A673 (cell line): Measurements from ENCODE around the gene ATP1A2.

ENCODE experiments used
- EZH2 ChIP-seq: fragments of 200-600 bp; sonication (generic); IDR thresholded peaks from 2 replicates; pipeline ENCODE4 v1.6.1; 2017; ENCODE audit warnings: borderline replicate concordance, low read depth, mild to moderate bottlenecking, mixed read lengths, antibody characterized with exemption, low read length; ENCODE audit not compliant: poor library complexity, severe bottlenecking
- TF ChIP-seq, protein P1 (sequence below): fragments of 300-800, 200-600 bp; sonication (generic); conservative IDR thresholded peaks from 2 replicates; pipeline ENCODE4 v1.5.1; 2017; ENCODE audit warnings: low read depth, mild to moderate bottlenecking, antibody characterized with exemption, low read length, moderate library complexity, mixed read lengths

DNA sequence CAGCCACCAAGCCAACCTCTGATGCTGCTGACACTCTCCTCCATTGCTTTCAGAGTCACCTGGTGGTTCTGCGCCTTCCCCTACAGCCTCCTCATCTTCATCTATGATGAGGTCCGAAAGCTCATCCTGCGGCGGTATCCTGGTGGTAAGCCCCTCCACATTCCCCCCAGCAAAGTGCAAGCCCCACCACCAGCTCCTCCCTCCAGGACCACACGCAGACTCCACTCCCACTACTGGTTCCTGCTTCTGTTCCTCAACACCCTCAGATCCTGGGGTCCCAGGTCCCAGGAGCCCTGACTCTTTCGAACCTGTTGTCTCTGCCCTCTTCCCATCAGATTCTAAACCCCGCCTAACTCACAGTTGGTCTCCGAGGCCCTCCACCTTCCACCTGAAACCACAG lies 24.3 kb downstream of the ATP1A2 start:
- TF ChIP-seq, protein P1, sequence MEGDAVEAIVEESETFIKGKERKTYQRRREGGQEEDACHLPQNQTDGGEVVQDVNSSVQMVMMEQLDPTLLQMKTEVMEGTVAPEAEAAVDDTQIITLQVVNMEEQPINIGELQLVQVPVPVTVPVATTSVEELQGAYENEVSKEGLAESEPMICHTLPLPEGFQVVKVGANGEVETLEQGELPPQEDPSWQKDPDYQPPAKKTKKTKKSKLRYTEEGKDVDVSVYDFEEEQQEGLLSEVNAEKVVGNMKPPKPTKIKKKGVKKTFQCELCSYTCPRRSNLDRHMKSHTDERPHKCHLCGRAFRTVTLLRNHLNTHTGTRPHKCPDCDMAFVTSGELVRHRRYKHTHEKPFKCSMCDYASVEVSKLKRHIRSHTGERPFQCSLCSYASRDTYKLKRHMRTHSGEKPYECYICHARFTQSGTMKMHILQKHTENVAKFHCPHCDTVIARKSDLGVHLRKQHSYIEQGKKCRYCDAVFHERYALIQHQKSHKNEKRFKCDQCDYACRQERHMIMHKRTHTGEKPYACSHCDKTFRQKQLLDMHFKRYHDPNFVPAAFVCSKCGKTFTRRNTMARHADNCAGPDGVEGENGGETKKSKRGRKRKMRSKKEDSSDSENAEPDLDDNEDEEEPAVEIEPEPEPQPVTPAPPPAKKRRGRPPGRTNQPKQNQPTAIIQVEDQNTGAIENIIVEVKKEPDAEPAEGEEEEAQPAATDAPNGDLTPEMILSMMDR, result no peak
- TF ChIP-seq EZH2, result no peak
